ENCODE measurements around the gene C9orf152.

DNA sequence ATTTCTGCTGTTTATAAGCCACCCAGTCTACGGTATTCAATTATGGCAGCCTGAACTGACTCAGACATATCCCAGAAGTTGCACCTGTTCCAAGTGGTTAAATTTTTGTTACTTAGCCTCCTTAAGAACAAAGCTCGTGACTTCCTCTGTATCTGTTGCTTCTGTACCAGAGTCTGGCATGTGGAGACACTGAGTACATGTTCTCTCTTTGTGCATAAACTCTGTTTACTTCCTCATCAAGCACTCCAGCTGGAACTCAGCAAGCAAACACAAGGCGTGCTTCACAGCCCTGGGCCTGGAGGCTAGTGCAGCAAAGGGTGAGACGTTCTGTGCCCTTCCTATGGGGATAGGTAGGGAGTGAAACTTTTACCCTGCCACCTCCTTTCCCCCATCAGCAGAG lies 19.0 kb downstream of the C9orf152 start:
- TF ChIP-seq, protein P1, sequence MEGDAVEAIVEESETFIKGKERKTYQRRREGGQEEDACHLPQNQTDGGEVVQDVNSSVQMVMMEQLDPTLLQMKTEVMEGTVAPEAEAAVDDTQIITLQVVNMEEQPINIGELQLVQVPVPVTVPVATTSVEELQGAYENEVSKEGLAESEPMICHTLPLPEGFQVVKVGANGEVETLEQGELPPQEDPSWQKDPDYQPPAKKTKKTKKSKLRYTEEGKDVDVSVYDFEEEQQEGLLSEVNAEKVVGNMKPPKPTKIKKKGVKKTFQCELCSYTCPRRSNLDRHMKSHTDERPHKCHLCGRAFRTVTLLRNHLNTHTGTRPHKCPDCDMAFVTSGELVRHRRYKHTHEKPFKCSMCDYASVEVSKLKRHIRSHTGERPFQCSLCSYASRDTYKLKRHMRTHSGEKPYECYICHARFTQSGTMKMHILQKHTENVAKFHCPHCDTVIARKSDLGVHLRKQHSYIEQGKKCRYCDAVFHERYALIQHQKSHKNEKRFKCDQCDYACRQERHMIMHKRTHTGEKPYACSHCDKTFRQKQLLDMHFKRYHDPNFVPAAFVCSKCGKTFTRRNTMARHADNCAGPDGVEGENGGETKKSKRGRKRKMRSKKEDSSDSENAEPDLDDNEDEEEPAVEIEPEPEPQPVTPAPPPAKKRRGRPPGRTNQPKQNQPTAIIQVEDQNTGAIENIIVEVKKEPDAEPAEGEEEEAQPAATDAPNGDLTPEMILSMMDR (IDR thresholded peaks at IDR 0.05), result no peak
- peak; percentile 12 for TF ChIP-seq EP300 (IDR thresholded peaks at IDR 0.05)
- TF ChIP-seq POLR2A (IDR thresholded peaks at IDR 0.05; ENCODE audit: low read depth), result no peak

Measured in esophagus muscularis mucosa (tissue), 4 donors.